Muscle layer of duodenum (tissue), 2 donors: ENCODE measurements around the gene STK4.
"Not testable (repeated sequence)": the region's sequence is repeated elsewhere in the genome, so short reads cannot be mapped to it uniquely, and the experiment has no call there.

Experiments
- H3K27ac ChIP-seq: one replicate; pipeline ENCODE4 v1.7.0; 2013; ENCODE audit warnings: mild to moderate bottlenecking, low read length
- H3K27me3 ChIP-seq: one replicate; pipeline ENCODE4 v1.7.0; 2013; ENCODE audit warnings: low read depth, mild to moderate bottlenecking, control low read depth, low read length
- H3K36me3 ChIP-seq, 2 donors: one replicate each; pipeline ENCODE4 v1.7.0; 2013; ENCODE audit warnings: low read length in 2 of 2, control low read depth in 1 of 2, mild to moderate bottlenecking in 1 of 2; ENCODE audit not compliant: insufficient read depth in 2 of 2, control insufficient read depth in 1 of 2
- H3K4me1 ChIP-seq, 2 donors: one replicate each; pipeline ENCODE4 v1.7.0; 2013; ENCODE audit warnings: low read length in 2 of 2, mild to moderate bottlenecking in 2 of 2, control low read depth in 1 of 2, moderate library complexity in 1 of 2; ENCODE audit not compliant: insufficient read depth in 2 of 2, control insufficient read depth in 1 of 2
- H3K4me3 ChIP-seq, 2 donors: one replicate each; pipeline ENCODE4 v1.7.0; 2013; ENCODE audit warnings: low read length in 2 of 2, low read depth in 1 of 2, mild to moderate bottlenecking in 1 of 2
- H3K9me3 ChIP-seq, 2 donors: one replicate each; pipeline ENCODE4 v1.7.0; 2013; ENCODE audit warnings: low read length in 2 of 2, control low read depth in 1 of 2, mild to moderate bottlenecking in 1 of 2; ENCODE audit not compliant: control insufficient read depth in 1 of 2
- donor health status: healthy.

The STK4 gene

GRCh38 chr20:45014671-45015415 is 48.5 kb downstream of the STK4 start:
- Histone ChIP-seq H3K36me3 (peaks cover 15 to 17% of the 10 kb centered on the region in 2 donors), H3K27ac (no peak overlapping the region)

GRCh38 chr20:45016089-45016671 is 49.9 kb downstream of the STK4 start:
- H3K27me3 ChIP-seq, result no peaks in the 10 kb centered on the region
- H3K27ac ChIP-seq, result no peak overlapping the region
- H3K36me3 ChIP-seq, result peaks cover 15 to 20% of the 10 kb centered on the region in 2 donors
- H3K9me3 ChIP-seq, result no peaks in the 10 kb centered on the region
- H3K4me1 ChIP-seq, result peaks cover 3 to 6% of the 10 kb centered on the region in 2 donors
- H3K4me3 ChIP-seq, result no peak overlapping the region

More at GRCh38 chr20:45014671-45015415, 48.5 kb downstream of the STK4 start:
- Histone ChIP-seq H3K27me3 (no peaks in the 10 kb centered on the region), H3K9me3 (no peaks in the 10 kb centered on the region), H3K4me3 (no peak overlapping the region), H3K4me1 (peaks cover 4 to 6% of the 10 kb centered on the region in 2 donors)

- no peak overlapping the region for H3K27ac ChIP-seq
- no peaks in the 10 kb centered on the region for H3K27me3 ChIP-seq
Observed at GRCh38 chr20:45017281-45017680, 51.0 kb downstream of the STK4 start.

GRCh38 chr20:45017857-45018256 is 51.5 kb downstream of the STK4 start:
- Histone ChIP-seq H3K27ac (no peak overlapping the region), H3K4me3 (no peak overlapping the region), H3K36me3 (peaks cover 15 to 20% of the 10 kb centered on the region in 2 donors), H3K4me1 (peaks cover 0 to 6% of the 10 kb centered on the region in 2 donors), H3K27me3 (no peaks in the 10 kb centered on the region), H3K9me3 (no peaks in the 10 kb centered on the region)

More at GRCh38 chr20:45017281-45017680, 51.0 kb downstream of the STK4 start:
- Histone ChIP-seq H3K4me3 (no peak overlapping the region), H3K4me1 (peaks cover 0 to 6% of the 10 kb centered on the region in 2 donors), H3K9me3 (no peaks in the 10 kb centered on the region), H3K36me3 (peaks cover 15 to 20% of the 10 kb centered on the region in 2 donors)

- no peaks in the 10 kb centered on the region for H3K9me3 ChIP-seq
- H3K27me3 ChIP-seq, result no peaks in the 10 kb centered on the region
- H3K4me1 ChIP-seq, result peaks cover 0 to 6% of the 10 kb centered on the region in 2 donors
- no peak overlapping the region for H3K27ac ChIP-seq
- no peak overlapping the region for H3K4me3 ChIP-seq
- peaks cover 15 to 20% of the 10 kb centered on the region in 2 donors for H3K36me3 ChIP-seq
Observed at GRCh38 chr20:45019027-45019761, 52.9 kb downstream of the STK4 start.

GRCh38 chr20:45019762-45020123 is 53.4 kb downstream of the STK4 start:
- H3K36me3 ChIP-seq, result peaks cover 17% of the 10 kb centered on the region in 2 donors
- H3K9me3 ChIP-seq, result no peaks in the 10 kb centered on the region
- no peaks in the 10 kb centered on the region for H3K27me3 ChIP-seq
- no peak overlapping the region for H3K4me3 ChIP-seq
- peaks cover 0 to 6% of the 10 kb centered on the region in 2 donors for H3K4me1 ChIP-seq
- no peak overlapping the region for H3K27ac ChIP-seq

- H3K27ac ChIP-seq, result no peak overlapping the region
- H3K4me1 ChIP-seq, result peaks cover 0 to under 1% of the 10 kb centered on the region in 2 donors
Observed at GRCh38 chr20:45020236-45020886, 54.0 kb downstream of the STK4 start.

GRCh38 chr20:45021631-45022030 is 55.3 kb downstream of the STK4 start:
- Histone ChIP-seq H3K9me3 (no peaks in the 10 kb centered on the region), H3K27ac (no peak overlapping the region), H3K4me3 (no peak overlapping the region), H3K4me1 (no peaks in the 10 kb centered on the region), H3K27me3 (no peaks in the 10 kb centered on the region), H3K36me3 (peaks cover 21 to 22% of the 10 kb centered on the region in 2 donors)

More at GRCh38 chr20:45020236-45020886, 54.0 kb downstream of the STK4 start:
- H3K9me3 ChIP-seq, result no peaks in the 10 kb centered on the region
- no peak overlapping the region for H3K4me3 ChIP-seq
- H3K27me3 ChIP-seq, result no peaks in the 10 kb centered on the region
- peaks cover 17 to 18% of the 10 kb centered on the region in 2 donors for H3K36me3 ChIP-seq

- H3K27me3 ChIP-seq, H3K27ac ChIP-seq, H3K4me1 ChIP-seq, H3K9me3 ChIP-seq, H3K4me3 ChIP-seq: not testable (repeated sequence)
- peaks cover 19 to 22% of the 10 kb centered on the region in 2 donors for H3K36me3 ChIP-seq
Observed at GRCh38 chr20:45023140-45023539, 56.8 kb downstream of the STK4 start.

- H3K36me3 ChIP-seq, result peaks cover 19 to 22% of the 10 kb centered on the region in 2 donors
- no peaks in the 10 kb centered on the region for H3K4me1 ChIP-seq
- H3K9me3 ChIP-seq, result no peaks in the 10 kb centered on the region
- no peak overlapping the region for H3K4me3 ChIP-seq
- no peaks in the 10 kb centered on the region for H3K27me3 ChIP-seq
- H3K27ac ChIP-seq, result no peak overlapping the region
Observed at GRCh38 chr20:45028424-45029136, 62.3 kb downstream of the STK4 start.
